OCI-LY1 (cell line): ENCODE measurements around the gene DUS2.
"Not testable (repeated sequence)": the region's sequence is repeated elsewhere in the genome, so short reads cannot be mapped to it uniquely, and the experiment has no call there.

Experiments used
- H2AFZ ChIP-seq: fragments of 200-600 bp; sonication (generic), shearing (Covaris generic); 2 replicates; pipeline ENCODE4 v1.6.0; 2014; ENCODE audit warnings: antibody characterized with exemption, mild to moderate bottlenecking, low read length
- H3F3A ChIP-seq: fragments of 200-600 bp; sonication (generic), shearing (Covaris generic); 2 replicates; pipeline ENCODE4 v1.6.0; 2014; ENCODE audit warnings: mild to moderate bottlenecking, antibody characterized with exemption, low read length, moderate library complexity; ENCODE audit not compliant: insufficient read depth
- H3K27ac ChIP-seq: fragments of 200-600 bp; sonication (generic); 2 replicates; pipeline ENCODE4 v1.5.1; 2014; ENCODE audit warnings: low read length, mixed run types, mild to moderate bottlenecking, low read depth; ENCODE audit not compliant: poor library complexity, severe bottlenecking
- H3K27me3 ChIP-seq: fragments of 200-600 bp; sonication (generic); 2 replicates; pipeline ENCODE4 v1.6.0; 2014; ENCODE audit warnings: antibody characterized with exemption, mild to moderate bottlenecking, low read length, moderate library complexity; ENCODE audit not compliant: insufficient read depth
- H3K36me3 ChIP-seq: fragments of 200-600 bp; sonication (generic); 2 replicates; pipeline ENCODE4 v1.6.1; 2014; ENCODE audit warnings: mild to moderate bottlenecking, antibody characterized with exemption, low read length, moderate library complexity, mixed read lengths; ENCODE audit not compliant: insufficient read depth
- H3K4me1 ChIP-seq: fragments of 200-600 bp; sonication (generic); 2 replicates; pipeline ENCODE4 v1.5.1; 2014; ENCODE audit warnings: mild to moderate bottlenecking, low read length, moderate library complexity; ENCODE audit not compliant: insufficient read depth, severe bottlenecking
- H3K4me2 ChIP-seq: fragments of 200-600 bp; sonication (generic), shearing (Covaris generic); 2 replicates; pipeline ENCODE4 v1.6.1; 2014; ENCODE audit warnings: low read length
- H3K4me3 ChIP-seq: fragments of 200-600 bp; sonication (generic); 2 replicates; pipeline ENCODE4 v1.5.1; 2014; ENCODE audit warnings: low read length, low read depth, mild to moderate bottlenecking, mixed read lengths; ENCODE audit not compliant: poor library complexity, severe bottlenecking
- H3K79me2 ChIP-seq: fragments of 200-600 bp; shearing (Covaris generic); 2 replicates; pipeline ENCODE4 v1.6.1; 2016; ENCODE audit warnings: mixed run types, low read length, mixed read lengths; ENCODE audit not compliant: insufficient read depth
- H3K9ac ChIP-seq: fragments of 200-600 bp; sonication (generic), shearing (Covaris generic); 2 replicates; pipeline ENCODE4 v1.6.1; 2014; ENCODE audit warnings: mild to moderate bottlenecking, low read length, mixed read lengths
- H3K9me2 ChIP-seq: fragments of 200-600 bp; sonication (generic), shearing (Covaris generic); 2 replicates; pipeline ENCODE4 v1.6.1; 2014; ENCODE audit warnings: low read depth, mild to moderate bottlenecking, low read length, mixed read lengths
- H3K9me3 ChIP-seq: fragments of 200-600 bp; shearing (Covaris generic); 2 replicates; pipeline ENCODE4 v1.6.1; 2014; ENCODE audit warnings: low read length, mixed read lengths
- H4K20me1 ChIP-seq: fragments of 200-600 bp; sonication (generic), shearing (Covaris generic); 2 replicates; pipeline ENCODE4 v1.6.0; 2016; ENCODE audit warnings: mild to moderate bottlenecking, low read length; ENCODE audit not compliant: insufficient read depth
- CTCF ChIP-seq: fragments of 200-600 bp; sonication (generic), shearing (Covaris generic); IDR thresholded peaks from 2 replicates; pipeline ENCODE4 v1.5.1; 2017; ENCODE audit warnings: mild to moderate bottlenecking, antibody characterized with exemption, low read length, moderate library complexity, mixed read lengths
- EZH2 ChIP-seq: fragments of 200-600 bp; sonication (generic), shearing (Covaris generic); IDR thresholded peaks from 2 replicates; pipeline ENCODE4 v1.8.0; 2017; ENCODE audit warnings: borderline replicate concordance, mixed run types, mild to moderate bottlenecking, antibody characterized with exemption, low read length, moderate library complexity, mixed read lengths

The DUS2 gene

DNA sequence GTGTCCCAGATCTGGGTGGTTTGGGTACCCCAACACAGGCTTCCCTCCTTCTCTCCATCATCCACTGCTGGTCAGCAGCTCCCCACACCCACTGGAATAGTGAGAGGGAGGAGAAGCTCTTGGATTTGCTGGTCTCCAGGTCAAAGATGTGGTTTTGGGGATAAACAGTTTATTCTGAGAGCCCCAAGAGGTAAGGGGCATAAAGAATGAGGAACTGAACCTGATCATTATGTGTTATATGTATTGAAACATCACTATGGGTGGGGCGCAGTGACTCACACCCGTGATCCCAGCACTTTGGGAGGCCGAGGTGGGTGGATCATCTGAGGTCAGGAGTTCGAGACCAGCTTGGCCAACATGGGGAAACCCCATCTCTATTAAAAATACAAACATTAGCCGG, 27.7 kb upstream of the DUS2 start:
- Histone ChIP-seq H3K4me1 (peaks cover 32% of the 10 kb centered on the region), H3F3A (no peaks in the 10 kb centered on the region), H3K4me2 (no peak overlapping the region), H3K27me3 (no peaks in the 10 kb centered on the region), H3K9me3 (no peaks in the 10 kb centered on the region), H3K9ac (no peak overlapping the region), H3K27ac (no peak overlapping the region), H3K4me3 (no peak overlapping the region), H4K20me1 (no peaks in the 10 kb centered on the region), H2AFZ (no peak overlapping the region), H3K9me2 (no peaks in the 10 kb centered on the region), H3K79me2 (no peaks in the 10 kb centered on the region), H3K36me3 (no peaks in the 10 kb centered on the region)
- no peak for TF ChIP-seq CTCF
- no peak for TF ChIP-seq EZH2

DNA sequence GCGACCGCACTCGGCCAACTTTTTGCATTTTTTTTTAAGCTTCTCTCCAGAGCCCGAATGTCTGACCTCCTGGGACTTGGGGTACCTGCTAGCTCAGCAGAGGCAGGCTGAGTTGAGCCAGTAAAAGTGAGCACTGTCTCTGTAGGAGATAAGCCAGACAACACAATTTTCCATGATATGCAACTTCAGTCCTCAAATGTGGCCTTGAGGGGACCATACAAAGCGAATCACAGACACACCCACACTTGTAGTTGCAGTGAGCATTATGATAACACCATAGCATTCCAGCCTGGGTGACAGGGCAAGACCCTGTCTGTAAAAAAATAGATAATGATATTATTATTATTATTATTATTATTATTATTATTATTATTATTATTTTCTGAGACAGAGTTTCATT, 26.4 kb upstream of the DUS2 start:
- no peak overlapping the region for H3K4me3 ChIP-seq
- no peaks in the 10 kb centered on the region for H4K20me1 ChIP-seq
- H3K9me3 ChIP-seq = no peaks in the 10 kb centered on the region
- no peak for TF ChIP-seq EZH2
- no peak for TF ChIP-seq CTCF
- H3K27ac ChIP-seq = no peak overlapping the region
- H3K9ac ChIP-seq = no peak overlapping the region
- H3F3A ChIP-seq = no peaks in the 10 kb centered on the region
- no peak overlapping the region for H2AFZ ChIP-seq
- no peak overlapping the region for H3K4me2 ChIP-seq
- no peaks in the 10 kb centered on the region for H3K9me2 ChIP-seq
- H3K36me3 ChIP-seq = no peaks in the 10 kb centered on the region
- H3K27me3 ChIP-seq = no peaks in the 10 kb centered on the region
- no peaks in the 10 kb centered on the region for H3K79me2 ChIP-seq
- H3K4me1 ChIP-seq = peaks cover 36% of the 10 kb centered on the region

DNA sequence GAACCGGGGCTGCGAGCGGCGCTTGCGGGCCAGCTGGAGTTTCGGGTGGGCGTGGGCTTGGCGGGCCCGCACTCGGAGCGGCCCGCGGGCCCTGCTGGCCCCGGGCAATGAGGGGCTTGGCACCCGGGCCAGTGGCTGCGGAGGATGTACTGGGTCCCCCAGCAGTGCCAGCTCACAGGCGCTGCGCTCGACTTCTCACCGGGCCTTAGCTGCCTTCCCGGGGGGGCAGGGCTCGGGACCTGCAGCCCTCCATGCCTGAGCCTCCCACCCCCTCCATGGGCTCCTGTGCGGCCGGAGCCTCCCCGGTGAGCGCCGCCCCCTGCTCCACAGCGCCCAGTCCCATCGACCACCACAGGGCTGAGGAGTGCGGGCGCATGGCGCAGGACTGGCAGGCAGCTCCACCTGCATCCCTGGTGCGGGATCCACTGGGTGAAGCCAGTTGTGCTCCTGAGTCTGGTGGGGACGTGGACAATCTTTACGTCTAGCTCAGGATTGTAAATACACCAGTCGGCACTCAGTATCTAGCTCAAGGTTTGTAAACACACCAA, 24.8 kb upstream of the DUS2 start:
- H3K36me3 ChIP-seq, H2AFZ ChIP-seq, H3K9me2 ChIP-seq, H4K20me1 ChIP-seq, H3K27me3 ChIP-seq, H3K79me2 ChIP-seq, H3K4me3 ChIP-seq, H3K9ac ChIP-seq, H3K9me3 ChIP-seq, H3K4me2 ChIP-seq, H3F3A ChIP-seq: not testable (repeated sequence)
- Histone ChIP-seq H3K4me1 (peaks cover 28% of the 10 kb centered on the region), H3K27ac (peak overlapping the region; percentile 86)

- Histone ChIP-seq H3K27ac (peak within 1 kb of the TSS; percentile 86), H3K4me1 (peaks cover 21% of the 10 kb centered on the region), H2AFZ (peak within 1 kb of the TSS; percentile 80; the same call in 1 of the 2 replicates), H3K4me3 (peak within 1 kb of the TSS; percentile 41), H3K4me2 (peak within 1 kb of the TSS; percentile 51), H3K9ac (peak within 1 kb of the TSS; percentile 49; the same call in 1 of the 2 replicates)
- H3K79me2 ChIP-seq, H3K9me2 ChIP-seq, H3K27me3 ChIP-seq, H3K36me3 ChIP-seq, H3K9me3 ChIP-seq, H3F3A ChIP-seq, H4K20me1 ChIP-seq: not testable (repeated sequence)
Measured at GRCh38 chr16:67998779-67999688, 24.1 kb upstream of the DUS2 start, which contains the start of gene DPEP2. Gene DPEP2, minus strand, starts transcription at chr16:67999484. Its CDS starts 6,272 bp downstream, at chr16:67993212.
